Upper lobe of left lung (tissue), 4 donors: ENCODE data around the gene SRPRB.

ENCODE experiments used
- POLR2AphosphoS5 ChIP-seq, 2 donors: sonication (generic); formaldehyde crosslinking; IDR thresholded peaks; one replicate each; pipeline ENCODE4 v1.5.1; 2017; ENCODE audit warnings: antibody characterized with exemption in 2 of 2
- TF ChIP-seq, protein P1 (sequence below), 6 experiments: fragments of 450-650 bp in 4 of 6; fragments of 200-600 bp in 2 of 6; sonication (generic) in 2 of 6; IDR thresholded peaks; one replicate each; pipeline ENCODE4 v1.5.1; 2016 to 2019; ENCODE audit warnings: antibody characterized with exemption in 6 of 6

DNA sequence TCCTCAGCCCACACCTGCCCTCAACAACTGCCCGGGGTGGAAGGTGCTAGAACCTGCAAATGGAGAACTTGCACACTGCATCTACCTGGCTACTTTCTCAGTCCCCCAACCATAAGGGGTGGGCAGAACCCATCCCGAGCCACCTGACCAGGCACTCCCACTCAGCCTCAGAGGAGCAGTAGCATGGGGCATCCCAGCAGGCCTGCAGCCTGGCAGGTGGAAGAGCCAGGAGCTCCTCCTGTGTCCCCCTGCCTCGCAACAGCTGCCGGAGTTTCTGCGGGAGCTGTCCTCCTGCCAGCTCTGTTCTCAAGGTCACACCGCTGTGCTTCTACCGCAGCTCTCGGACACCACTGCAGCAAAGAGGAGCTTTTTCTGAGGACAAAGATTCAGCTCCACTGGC lies 62.6 kb downstream of the SRPRB start:
- TF ChIP-seq, protein P1, sequence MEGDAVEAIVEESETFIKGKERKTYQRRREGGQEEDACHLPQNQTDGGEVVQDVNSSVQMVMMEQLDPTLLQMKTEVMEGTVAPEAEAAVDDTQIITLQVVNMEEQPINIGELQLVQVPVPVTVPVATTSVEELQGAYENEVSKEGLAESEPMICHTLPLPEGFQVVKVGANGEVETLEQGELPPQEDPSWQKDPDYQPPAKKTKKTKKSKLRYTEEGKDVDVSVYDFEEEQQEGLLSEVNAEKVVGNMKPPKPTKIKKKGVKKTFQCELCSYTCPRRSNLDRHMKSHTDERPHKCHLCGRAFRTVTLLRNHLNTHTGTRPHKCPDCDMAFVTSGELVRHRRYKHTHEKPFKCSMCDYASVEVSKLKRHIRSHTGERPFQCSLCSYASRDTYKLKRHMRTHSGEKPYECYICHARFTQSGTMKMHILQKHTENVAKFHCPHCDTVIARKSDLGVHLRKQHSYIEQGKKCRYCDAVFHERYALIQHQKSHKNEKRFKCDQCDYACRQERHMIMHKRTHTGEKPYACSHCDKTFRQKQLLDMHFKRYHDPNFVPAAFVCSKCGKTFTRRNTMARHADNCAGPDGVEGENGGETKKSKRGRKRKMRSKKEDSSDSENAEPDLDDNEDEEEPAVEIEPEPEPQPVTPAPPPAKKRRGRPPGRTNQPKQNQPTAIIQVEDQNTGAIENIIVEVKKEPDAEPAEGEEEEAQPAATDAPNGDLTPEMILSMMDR (IDR thresholded peaks at IDR 0.05) = no peak
- TF ChIP-seq POLR2AphosphoS5 (IDR thresholded peaks at IDR 0.05) = no peak
